Measurements from ENCODE around the gene CNTFR.

Gene CNTFR

GRCh38 chr9:34590381-34591247 is 1.1 kb upstream of the CNTFR start:
- DNase-seq (ENCODE audit: low read depth): no peak

- DNase-seq (ENCODE audit: low read depth): no peak
Measured at GRCh38 chr9:34588671-34589635, 571 bp downstream of the CNTFR start.

GRCh38 chr9:34587271-34587670 is 2.3 kb downstream of the CNTFR start:
- no peak for DNase-seq (ENCODE audit: low read depth)

- no peak for DNase-seq (ENCODE audit: low read depth)
Measured at GRCh38 chr9:34585946-34586669, 3.4 kb downstream of the CNTFR start.

- no peak for DNase-seq (ENCODE audit: low read depth)
Measured at GRCh38 chr9:34584970-34585369, 4.6 kb downstream of the CNTFR start.

GRCh38 chr9:34582787-34583186 is 6.7 kb downstream of the CNTFR start:
- no peak for DNase-seq (ENCODE audit: low read depth)

- no peak for DNase-seq (ENCODE audit: low read depth)
Measured at GRCh38 chr9:34581318-34581717, 8.2 kb downstream of the CNTFR start.

GRCh38 chr9:34580358-34580757 is 9.2 kb downstream of the CNTFR start:
- DNase-seq (ENCODE audit: low read depth): no peak

- no peak for DNase-seq (ENCODE audit: low read depth)
Measured at GRCh38 chr9:34579808-34580163, 9.7 kb downstream of the CNTFR start.

GRCh38 chr9:34579104-34579807 is 10.3 kb downstream of the CNTFR start:
- no peak for DNase-seq (ENCODE audit: low read depth)

- DNase-seq (ENCODE audit: low read depth): no peak
Measured at GRCh38 chr9:34578241-34579103, 11.1 kb downstream of the CNTFR start.

GRCh38 chr9:34577400-34578240 is 11.9 kb downstream of the CNTFR start:
- DNase-seq (ENCODE audit: low read depth): no peak

GRCh38 chr9:34576597-34577399 is 12.7 kb downstream of the CNTFR start:
- DNase-seq (ENCODE audit: low read depth): no peak

GRCh38 chr9:34575862-34576596 is 13.5 kb downstream of the CNTFR start:
- no peak for DNase-seq (ENCODE audit: low read depth)

GRCh38 chr9:34575241-34575640 is 14.3 kb downstream of the CNTFR start:
- no peak for DNase-seq (ENCODE audit: low read depth)

- DNase-seq (ENCODE audit: low read depth): no peak
Measured at GRCh38 chr9:34574571-34574970, 15.0 kb downstream of the CNTFR start.

GRCh38 chr9:34573599-34574325 is 15.8 kb downstream of the CNTFR start:
- no peak for DNase-seq (ENCODE audit: low read depth)

Measured in HS-5 (cell line).